Fibroblast of lung (primary cell): ENCODE measurements around the gene DPP6. TPM values are rescaled to one million over a fixed set of nuclear protein-coding genes. Genes with fewer than 3 reads are reported as not detected.

Experiments
- DNase-seq, 2 donors: peaks; one replicate each; pipeline versions ENCODE4 v3.0.0 to v3.0.0-alpha.2; 2010; ENCODE audit warnings: low read depth in 2 of 2
- H2AFZ ChIP-seq: 2 replicates; pipeline ENCODE4 v1.5.1; 2012; ENCODE audit warnings: low read length, control low read depth, inconsistent platforms
- H3K27ac ChIP-seq: 2 replicates; pipeline ENCODE4 v1.5.1; 2011; ENCODE audit warnings: low read length, control low read depth; ENCODE audit not compliant: insufficient read depth
- H3K27me3 ChIP-seq: 2 replicates; pipeline ENCODE4 v1.5.1; 2011; ENCODE audit warnings: mild to moderate bottlenecking, low read length; ENCODE audit not compliant: control insufficient read depth, insufficient read depth
- H3K36me3 ChIP-seq: 2 replicates; pipeline ENCODE4 v1.5.1; 2011; ENCODE audit warnings: low read length; ENCODE audit not compliant: control insufficient read depth, insufficient read depth
- H3K4me1 ChIP-seq: 2 replicates; pipeline ENCODE4 v1.5.1; 2011; ENCODE audit warnings: low read length; ENCODE audit not compliant: control insufficient read depth, insufficient read depth; ENCODE audit errors: extremely low read depth
- H3K4me2 ChIP-seq: 2 replicates; pipeline ENCODE4 v1.5.1; 2011; ENCODE audit warnings: low read length, control low read depth; ENCODE audit not compliant: insufficient read depth; ENCODE audit errors: extremely low read depth
- H3K4me3 ChIP-seq, 4 experiments: fragments of 200-600 bp in 1 of 4; sonication (generic) in 1 of 4; replicated peaks in 1 of 4; 2 replicates each; pipeline ENCODE4 v1.5.1; 2011 to 2016; ENCODE audit warnings: low read length in 4 of 4, low read depth in 3 of 4, mild to moderate bottlenecking in 3 of 4, control low read depth in 2 of 4, inconsistent platforms in 1 of 4, mixed read lengths in 1 of 4; ENCODE audit not compliant: insufficient read depth in 1 of 4; ENCODE audit errors: control extremely low read depth in 1 of 4
- H3K79me2 ChIP-seq: 2 replicates; pipeline ENCODE4 v1.5.1; 2012; ENCODE audit warnings: mild to moderate bottlenecking, low read length, inconsistent platforms; ENCODE audit not compliant: control insufficient read depth, insufficient read depth
- H3K9ac ChIP-seq: 2 replicates; pipeline ENCODE4 v1.5.1; 2011; ENCODE audit warnings: mild to moderate bottlenecking, low read length, control low read depth; ENCODE audit not compliant: insufficient read depth
- H3K9me3 ChIP-seq: 2 replicates; pipeline ENCODE4 v1.5.1; 2012; ENCODE audit warnings: low read depth, low read length; ENCODE audit not compliant: control insufficient read depth, insufficient read depth
- H4K20me1 ChIP-seq: 2 replicates; pipeline ENCODE4 v1.5.1; 2011; ENCODE audit warnings: low read length; ENCODE audit not compliant: control insufficient read depth, insufficient read depth; ENCODE audit errors: extremely low read depth
- EZH2 ChIP-seq: IDR thresholded peaks from 2 replicates; pipeline ENCODE4 v1.5.1; 2012; ENCODE audit warnings: low read length, control low read depth, mild to moderate bottlenecking; ENCODE audit errors: missing control alignments
- polyA plus RNA-seq, 2 donors: library from polyadenylated mRNA; depleted of rRNA in 1 of 2; stranded (reverse) in 1 of 2; unstranded in 1 of 2; fragments of >200 nt; gene quantifications; 2 replicates each; pipeline ENCODE4 v1.2.1, GENCODE V29; 2011 to 2012; ENCODE audit warnings: missing spikeins in 1 of 2
- total RNA-seq: library from RNA; depleted of rRNA; stranded (reverse); fragments of >200 nt; gene quantifications from 2 replicates; pipeline ENCODE4 v1.2.1, GENCODE V29; 2014
- TF ChIP-seq, protein P1 (sequence below), 2 donors: IDR thresholded peaks in 1 of 2; conservative IDR thresholded peaks in 1 of 2; 1 replicate in 1 of 2; 2 replicates in 1 of 2; pipeline ENCODE4 v1.5.1; 2011 to 2012; ENCODE audit warnings: low read length in 2 of 2, control low read depth in 1 of 2, inconsistent platforms in 1 of 2, low read depth in 1 of 2, mild to moderate bottlenecking in 1 of 2

The DPP6 gene
- total and polyA plus RNA-seq, 2 donors (not counting 1 experiment from before 2014, with no cell fraction given), result not detected

DNA sequence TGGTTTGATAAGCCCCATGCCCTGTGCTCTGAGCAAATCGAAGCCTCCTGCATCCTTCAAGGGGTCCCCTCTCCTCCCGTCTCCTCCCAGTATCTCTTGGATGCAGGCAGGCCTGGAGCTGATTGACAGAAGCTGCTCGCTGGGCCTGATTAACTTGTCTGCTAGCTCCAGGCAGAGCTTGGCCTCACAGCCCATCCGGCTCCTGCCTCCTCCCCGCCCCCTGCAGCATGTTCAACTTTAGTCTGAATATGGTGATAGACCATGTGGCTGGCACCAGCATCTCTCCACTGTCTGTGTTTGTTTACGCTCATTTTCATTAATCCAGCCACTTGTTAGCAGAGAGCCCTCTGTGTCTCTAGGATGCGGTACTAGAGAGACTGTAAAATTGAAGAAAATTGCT is 432.2 kb downstream of the DPP6 start:
- TF ChIP-seq, protein P1, sequence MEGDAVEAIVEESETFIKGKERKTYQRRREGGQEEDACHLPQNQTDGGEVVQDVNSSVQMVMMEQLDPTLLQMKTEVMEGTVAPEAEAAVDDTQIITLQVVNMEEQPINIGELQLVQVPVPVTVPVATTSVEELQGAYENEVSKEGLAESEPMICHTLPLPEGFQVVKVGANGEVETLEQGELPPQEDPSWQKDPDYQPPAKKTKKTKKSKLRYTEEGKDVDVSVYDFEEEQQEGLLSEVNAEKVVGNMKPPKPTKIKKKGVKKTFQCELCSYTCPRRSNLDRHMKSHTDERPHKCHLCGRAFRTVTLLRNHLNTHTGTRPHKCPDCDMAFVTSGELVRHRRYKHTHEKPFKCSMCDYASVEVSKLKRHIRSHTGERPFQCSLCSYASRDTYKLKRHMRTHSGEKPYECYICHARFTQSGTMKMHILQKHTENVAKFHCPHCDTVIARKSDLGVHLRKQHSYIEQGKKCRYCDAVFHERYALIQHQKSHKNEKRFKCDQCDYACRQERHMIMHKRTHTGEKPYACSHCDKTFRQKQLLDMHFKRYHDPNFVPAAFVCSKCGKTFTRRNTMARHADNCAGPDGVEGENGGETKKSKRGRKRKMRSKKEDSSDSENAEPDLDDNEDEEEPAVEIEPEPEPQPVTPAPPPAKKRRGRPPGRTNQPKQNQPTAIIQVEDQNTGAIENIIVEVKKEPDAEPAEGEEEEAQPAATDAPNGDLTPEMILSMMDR (conservative IDR thresholded peaks at IDR 0.05 in 1 of 2, IDR thresholded peaks at IDR 0.05 in 1 of 2; ENCODE audit: low read depth in 1 of 2, low read length in 2 of 2), result no peak
- no peak for TF ChIP-seq EZH2
- Histone ChIP-seq H3K36me3 (no peaks in the 10 kb centered on the region), H2AFZ (no peak overlapping the region), H3K4me1 (no peaks in the 10 kb centered on the region), H3K79me2 (no peaks in the 10 kb centered on the region), H3K9ac (no peak overlapping the region), H3K9me3 (no peaks in the 10 kb centered on the region), H3K4me2 (no peak overlapping the region), H3K27ac (no peak overlapping the region), H4K20me1 (no peaks in the 10 kb centered on the region), H3K4me3 (no peak overlapping the region), H3K27me3 (no peaks in the 10 kb centered on the region)
- no peak for DNase-seq

DNA sequence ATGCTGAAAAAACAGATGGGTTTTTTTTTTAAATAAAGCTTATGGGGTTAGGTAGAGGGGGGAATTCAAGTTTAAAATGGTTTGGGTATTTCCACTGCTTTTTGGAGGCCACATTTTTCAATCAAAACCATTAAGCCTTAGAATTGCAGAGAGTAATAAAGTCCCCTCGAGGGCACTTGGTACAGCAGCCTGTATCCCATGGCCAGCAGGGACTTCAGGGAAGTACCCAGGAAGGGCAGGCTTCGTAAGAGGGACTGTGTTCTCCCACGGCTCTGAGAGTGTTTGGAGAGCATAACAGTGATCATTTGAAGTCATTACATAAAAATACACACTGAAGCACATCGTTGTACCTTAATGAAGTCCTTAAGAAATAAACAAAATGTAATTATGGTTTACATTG is 432.7 kb downstream of the DPP6 start:
- Histone ChIP-seq H3K4me3 (no peak overlapping the region), H2AFZ (no peak overlapping the region), H3K27ac (no peak overlapping the region), H3K27me3 (no peaks in the 10 kb centered on the region), H3K36me3 (no peaks in the 10 kb centered on the region), H3K4me2 (no peak overlapping the region), H3K9ac (no peak overlapping the region), H3K4me1 (no peaks in the 10 kb centered on the region), H3K9me3 (no peaks in the 10 kb centered on the region), H4K20me1 (no peaks in the 10 kb centered on the region), H3K79me2 (no peaks in the 10 kb centered on the region)
- no peak for DNase-seq
- no peak for TF ChIP-seq EZH2
- TF ChIP-seq, protein P1 (conservative IDR thresholded peaks at IDR 0.05 in 1 of 2, IDR thresholded peaks at IDR 0.05 in 1 of 2; ENCODE audit: low read depth in 1 of 2, low read length in 2 of 2), result no peak

DNA sequence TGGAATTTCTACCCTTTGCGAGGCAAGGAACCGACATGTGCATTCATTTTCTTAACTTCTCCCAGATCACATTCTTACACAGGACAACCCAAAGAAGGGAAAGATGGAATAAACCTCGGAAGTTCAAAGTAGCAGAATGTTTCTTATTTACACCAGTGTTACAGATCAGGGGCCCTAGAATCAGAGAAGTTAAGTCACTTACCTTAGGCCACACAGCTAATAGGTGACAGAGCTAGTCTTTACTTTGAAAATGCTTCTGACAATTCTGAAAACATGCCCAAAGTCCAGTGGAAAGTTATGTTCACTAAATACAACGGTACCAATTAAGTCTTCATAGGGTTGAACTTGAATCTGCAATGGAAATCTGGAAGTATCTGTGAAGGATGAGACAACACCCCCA is 437.7 kb downstream of the DPP6 start:
- no peak for TF ChIP-seq EZH2
- TF ChIP-seq, protein P1 (conservative IDR thresholded peaks at IDR 0.05 in 1 of 2, IDR thresholded peaks at IDR 0.05 in 1 of 2; ENCODE audit: low read depth in 1 of 2, low read length in 2 of 2), result no peak
- Histone ChIP-seq H3K9ac (no peak overlapping the region), H3K4me1 (no peaks in the 10 kb centered on the region), H3K27me3 (no peaks in the 10 kb centered on the region), H4K20me1 (no peaks in the 10 kb centered on the region), H3K4me2 (no peak overlapping the region), H3K36me3 (no peaks in the 10 kb centered on the region), H2AFZ (no peak overlapping the region), H3K79me2 (no peaks in the 10 kb centered on the region), H3K4me3 (no peak overlapping the region), H3K9me3 (no peaks in the 10 kb centered on the region), H3K27ac (no peak overlapping the region)
- no peak for DNase-seq
